ENCODE data around the gene IL31RA.

Gene IL31RA

GRCh38 chr5:55821731-55822512 is 29.2 kb upstream of the IL31RA start:
- Histone ChIP-seq H3K9me3 (no peaks in the 10 kb centered on the region), H3K4me3 (peak overlapping the region; percentile 31 to 43), H3K4me1 (peaks cover 0 to 8% (median 6%) of the 10 kb centered on the region in 4 donors), H3K27me3 (peaks cover 0 to 45% of the 10 kb centered on the region in 2 donors), H3K36me3 (no peaks in the 10 kb centered on the region), H3K27ac (no peak overlapping the region)
- intact Hi-C loops (cut with DNase I; ENCODE audit: low total_unique reads): no loop called here
- TF ChIP-seq CTCF (IDR thresholded peaks at IDR 0.05): no peak
- no peak for DNase-seq

- H3K9me3 ChIP-seq: no peaks in the 10 kb centered on the region
- no peak overlapping the region for H3K4me3 ChIP-seq
- no peak for TF ChIP-seq CTCF (IDR thresholded peaks at IDR 0.05)
- peaks cover 0 to 45% of the 10 kb centered on the region in 2 donors for H3K27me3 ChIP-seq
- H3K4me1 ChIP-seq: peaks cover 0 to 8% (median 6%) of the 10 kb centered on the region in 4 donors
- H3K36me3 ChIP-seq: no peaks in the 10 kb centered on the region
- H3K27ac ChIP-seq: no peak overlapping the region
- intact Hi-C loops (cut with DNase I; ENCODE audit: low total_unique reads): no loop called here
- no peak for DNase-seq
Observed at GRCh38 chr5:55823151-55823796, 27.9 kb upstream of the IL31RA start.

GRCh38 chr5:55829956-55830355 is 21.2 kb upstream of the IL31RA start:
- H3K36me3 ChIP-seq: no peaks in the 10 kb centered on the region
- no peak for TF ChIP-seq CTCF (IDR thresholded peaks at IDR 0.05)
- no peaks in the 10 kb centered on the region for H3K4me1 ChIP-seq
- peaks cover 0 to 10% of the 10 kb centered on the region in 2 donors for H3K27me3 ChIP-seq
- no peak for DNase-seq
- no peak overlapping the region for H3K27ac ChIP-seq
- intact Hi-C loops (cut with DNase I; ENCODE audit: low total_unique reads): no loop called here
- H3K4me3 ChIP-seq: no peak overlapping the region
- no peaks in the 10 kb centered on the region for H3K9me3 ChIP-seq

GRCh38 chr5:55832446-55832845 is 18.7 kb upstream of the IL31RA start:
- TF ChIP-seq CTCF (IDR thresholded peaks at IDR 0.05): no peak
- Histone ChIP-seq H3K4me1 (no peaks in the 10 kb centered on the region), H3K9me3 (no peaks in the 10 kb centered on the region), H3K36me3 (no peaks in the 10 kb centered on the region), H3K27ac (no peak overlapping the region), H3K4me3 (no peak overlapping the region), H3K27me3 (no peaks in the 10 kb centered on the region)
- DNase-seq: no peak
- intact Hi-C loops (cut with DNase I; ENCODE audit: low total_unique reads): no loop called here

DNA sequence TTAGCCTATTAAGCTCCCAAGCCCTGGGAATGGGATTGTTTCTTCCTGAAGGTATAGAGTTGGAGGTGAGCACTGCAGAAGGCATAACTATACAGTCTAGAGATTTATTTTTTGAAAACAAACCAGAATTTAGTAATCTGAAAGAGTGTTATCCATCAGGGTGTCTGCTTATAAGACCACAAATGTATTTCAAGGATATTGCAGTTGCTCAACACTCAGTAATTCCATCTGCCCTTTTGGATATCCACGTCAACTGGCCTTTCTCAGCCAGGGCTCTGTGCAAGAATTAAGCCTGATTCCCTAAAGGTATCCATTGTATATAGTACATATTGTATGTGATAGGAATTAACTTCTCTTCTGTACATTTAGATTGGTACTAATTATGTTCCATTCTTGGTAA is 15.0 kb upstream of the IL31RA start:
- no peak for DNase-seq
- Histone ChIP-seq H3K27me3 (no peaks in the 10 kb centered on the region), H3K4me1 (no peaks in the 10 kb centered on the region), H3K27ac (no peak overlapping the region), H3K4me3 (no peak overlapping the region), H3K36me3 (no peaks in the 10 kb centered on the region), H3K9me3 (no peaks in the 10 kb centered on the region)
- intact Hi-C loops (cut with DNase I; ENCODE audit: low total_unique reads): no loop called here
- no peak for TF ChIP-seq CTCF (IDR thresholded peaks at IDR 0.05)
